Measurements from ENCODE around the gene CCNI2.

Gene CCNI2

GRCh38 chr5:132776131-132776937 is 29.1 kb downstream of the CCNI2 start:
- 0 out of 2 replicates have a peak, but pooled peaks have one; percentile 8 for TF ChIP-seq TEAD4 (IDR thresholded peaks at IDR 0.05)
- TF ChIP-seq MAX (IDR thresholded peaks at IDR 0.05), result no peak
- TF ChIP-seq NFIC (IDR thresholded peaks at IDR 0.05), result peak; percentile 70; the same call in 1 of the 2 replicates
- peak; percentile 66; the same call in 1 of the 2 replicates for TF ChIP-seq ZBTB7A (IDR thresholded peaks at IDR 0.05; ENCODE audit: low read depth)
- TF ChIP-seq REST (IDR thresholded peaks at IDR 0.05; ENCODE audit: low read depth), result no peak
- no peak for TF ChIP-seq EGR1 (IDR thresholded peaks at IDR 0.05)
- TF ChIP-seq CREB1 (IDR thresholded peaks at IDR 0.05; ENCODE audit: low read depth), result no peak
- no peak for TF ChIP-seq RAD21 (IDR thresholded peaks at IDR 0.05; ENCODE audit: low read depth)
- TF ChIP-seq EP300 (IDR thresholded peaks at IDR 0.05; ENCODE audit: borderline replicate concordance), result no peak
- TF ChIP-seq TAF1 (IDR thresholded peaks at IDR 0.05; ENCODE audit: low read depth), result no peak
- TF ChIP-seq YY1 (IDR thresholded peaks at IDR 0.05; ENCODE audit: low read depth), result peak; percentile 76
- TF ChIP-seq CEBPB (IDR thresholded peaks at IDR 0.05), result no peak

- TF ChIP-seq YY1 (IDR thresholded peaks at IDR 0.05; ENCODE audit: low read depth) (no peak), NFIC (IDR thresholded peaks at IDR 0.05) (no peak), REST (IDR thresholded peaks at IDR 0.05; ENCODE audit: low read depth) (no peak), CREB1 (IDR thresholded peaks at IDR 0.05; ENCODE audit: low read depth) (no peak), EGR1 (IDR thresholded peaks at IDR 0.05) (no peak), TAF1 (IDR thresholded peaks at IDR 0.05; ENCODE audit: low read depth) (no peak), MAX (IDR thresholded peaks at IDR 0.05) (no peak), USF1 (IDR thresholded peaks at IDR 0.05) (no peak), TCF12 (IDR thresholded peaks at IDR 0.05; ENCODE audit: low read depth) (no peak), EP300 (IDR thresholded peaks at IDR 0.05; ENCODE audit: borderline replicate concordance) (no peak), CEBPB (IDR thresholded peaks at IDR 0.05) (no peak)
Observed at GRCh38 chr5:132776938-132777208, 29.6 kb downstream of the CCNI2 start.

GRCh38 chr5:132777209-132778069 is 30.2 kb downstream of the CCNI2 start, which contains the start of gene SEPTIN8:
Gene SEPTIN8, minus strand, starts transcription at chr5:132777239. Its CDS starts 102 bp downstream, at chr5:132777137.
- TF ChIP-seq CREB1 (IDR thresholded peaks at IDR 0.05; ENCODE audit: low read depth), result no peak
- TF ChIP-seq TCF12 (IDR thresholded peaks at IDR 0.05; ENCODE audit: low read depth), result 0 out of 2 replicates have a peak, but pooled peaks have one; percentile 33
- no peak for TF ChIP-seq NFIC (IDR thresholded peaks at IDR 0.05)
- TF ChIP-seq USF1 (IDR thresholded peaks at IDR 0.05), result no peak
- TF ChIP-seq REST (IDR thresholded peaks at IDR 0.05; ENCODE audit: low read depth), result no peak
- TF ChIP-seq FOXM1 (IDR thresholded peaks at IDR 0.05; ENCODE audit: borderline replicate concordance, low read depth), result no peak
- no peak for TF ChIP-seq EP300 (IDR thresholded peaks at IDR 0.05; ENCODE audit: borderline replicate concordance)
- TF ChIP-seq CEBPB (IDR thresholded peaks at IDR 0.05), result no peak
- peak; percentile 36; the same call in 1 of the 2 replicates for TF ChIP-seq TAF1 (IDR thresholded peaks at IDR 0.05; ENCODE audit: low read depth)
- TF ChIP-seq YY1 (IDR thresholded peaks at IDR 0.05; ENCODE audit: low read depth), result peak; percentile 80
- TF ChIP-seq ZBTB7A (IDR thresholded peaks at IDR 0.05; ENCODE audit: low read depth), result no peak; the same call in none of the 2 replicates
- no peak for TF ChIP-seq MAX (IDR thresholded peaks at IDR 0.05)
- no peak for TF ChIP-seq RAD21 (IDR thresholded peaks at IDR 0.05; ENCODE audit: low read depth)
- TF ChIP-seq TEAD4 (IDR thresholded peaks at IDR 0.05), result no peak
- no peak for TF ChIP-seq EGR1 (IDR thresholded peaks at IDR 0.05)

Data from Ishikawa (cell line).